CD4-positive, alpha-beta T cell (primary cell): Measurements from ENCODE around the gene LIPK. TPM values are rescaled to one million over a fixed set of nuclear protein-coding genes. Genes with fewer than 3 reads are reported as not detected.

Source experiments
- ATAC-seq: fragments of 200-7000 bp; cut with Tn5 transposase; one replicate; pipeline ENCODE4 v1.10.0; 2022; ENCODE audit warnings: mild to moderate bottlenecking; ENCODE audit not compliant: poor library complexity
- CTCF ChIA-PET: fragments of 350-600 bp; sonication (Branson Sonifier 250); formaldehyde crosslinking; loops from one replicate; lab custom pipeline; 2021; ENCODE audit warnings: antibody characterized with exemption, inconsistent platforms; lab: Charles Lee
- POLR2A ChIA-PET: fragments of 350-600 bp; sonication (Branson Sonifier 250); formaldehyde crosslinking; loops from one replicate; lab custom pipeline; 2021; ENCODE audit warnings: antibody characterized with exemption, inconsistent platforms; lab: Charles Lee
- DNase-seq, 14 experiments: peaks; one replicate each; pipeline ENCODE4 v3.0.0-alpha.2; 2013 to 2020; ENCODE audit warnings: mixed read lengths in 2 of 14
- H3K27ac ChIP-seq, 2 donors: one replicate each; pipeline versions ENCODE4 v1.5.1 to v1.7.0; 2013; ENCODE audit warnings: low read length in 2 of 2, low read depth in 1 of 2, mild to moderate bottlenecking in 1 of 2
- H3K27me3 ChIP-seq, 2 experiments: 1 replicate in 1 of 2; 2 replicates in 1 of 2; pipeline versions ENCODE4 v1.6.1 to v1.7.0; 2013; ENCODE audit warnings: low read length in 2 of 2, control low read depth in 1 of 2, mild to moderate bottlenecking in 1 of 2, moderate library complexity in 1 of 2; ENCODE audit not compliant: insufficient read depth in 2 of 2, control insufficient read depth in 1 of 2
- H3K36me3 ChIP-seq: one replicate; pipeline ENCODE4 v1.6.1; 2013; ENCODE audit warnings: low read length, control low read depth; ENCODE audit not compliant: insufficient read depth
- H3K4me1 ChIP-seq: one replicate; pipeline ENCODE4 v1.6.1; 2013; ENCODE audit warnings: low read length, control low read depth; ENCODE audit not compliant: insufficient read depth
- H3K4me3 ChIP-seq: one replicate; pipeline ENCODE4 v1.5.1; 2013; ENCODE audit warnings: mild to moderate bottlenecking, low read length, moderate library complexity
- H3K9me3 ChIP-seq, 2 experiments: 1 replicate in 1 of 2; 2 replicates in 1 of 2; pipeline versions ENCODE4 v1.6.1 to v1.7.0; 2013; ENCODE audit warnings: low read length in 2 of 2, mild to moderate bottlenecking in 2 of 2, control low read depth in 1 of 2, moderate library complexity in 1 of 2; ENCODE audit not compliant: control insufficient read depth in 1 of 2, insufficient read depth in 1 of 2
- H3K27ac Mint-ChIP-seq: one replicate; pipeline ENCODE4 v1.8.0; 2020; ENCODE audit warnings: mixed read lengths
- H3K27me3 Mint-ChIP-seq: one replicate; pipeline ENCODE4 v1.8.0; 2021; ENCODE audit warnings: mixed read lengths
- H3K36me3 Mint-ChIP-seq: one replicate; pipeline ENCODE4 v1.8.0; 2021; ENCODE audit warnings: low read depth, mixed read lengths
- H3K4me1 Mint-ChIP-seq: one replicate; pipeline ENCODE4 v1.8.0; 2021; ENCODE audit warnings: low read depth, mixed read lengths
- H3K4me3 Mint-ChIP-seq: one replicate; pipeline ENCODE4 v1.8.0; 2020; ENCODE audit warnings: mild to moderate bottlenecking, mixed read lengths
- H3K9me3 Mint-ChIP-seq: one replicate; pipeline ENCODE4 v1.8.0; 2020; ENCODE audit warnings: mixed read lengths
- intact Hi-C, 2 experiments: fragments of 100-400 bp; cut with DNase I in 1 of 2; cut with micrococcal nuclease in 1 of 2; formaldehyde crosslinking; loops; one replicate each; pipeline versions ENCODE4 v1.15.1 to v1.9.0; 2023 to 2025; cut with DNase I, micrococcal nuclease
- total RNA-seq, 174 experiments: library from RNA in 2 of 174; stranded (reverse) in 2 of 174; gene quantifications; one replicate each; pipeline ENCODE4 v1.2.3 and lab custom pipeline; 2021 to 2026
- TF ChIP-seq, protein P1 (sequence below): fragments of 200-600 bp; IDR thresholded peaks from one replicate; pipeline ENCODE4 v1.8.0; 2022; ENCODE audit warnings: antibody characterized with exemption, mild to moderate bottlenecking

The LIPK gene
- total RNA-seq, 2 experiments from 2014 or later, result not detected

DNA sequence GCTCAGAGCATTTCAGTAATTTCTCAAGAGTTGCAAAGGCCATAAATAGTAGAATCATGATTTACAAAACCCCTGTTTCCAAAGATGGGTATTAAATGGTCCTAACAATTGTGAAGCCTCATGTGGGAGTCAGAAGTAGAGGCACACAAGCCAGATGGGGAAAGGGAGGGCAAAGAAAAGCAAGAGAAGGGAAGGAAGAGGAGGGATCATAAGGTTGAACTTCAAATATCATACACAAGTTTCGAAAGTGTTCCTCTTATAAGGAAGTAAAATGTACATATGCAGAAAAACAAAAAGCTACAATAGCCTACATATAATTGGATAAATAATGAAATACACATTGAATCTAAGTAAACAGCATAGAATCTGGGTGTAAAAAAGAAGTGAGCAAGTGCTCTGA is 59.8 kb downstream of the LIPK start:
- ChIA-PET CTCF (no interaction called here), POLR2A (no interaction called here)
- no peak for DNase-seq
- no peak overlapping the region for H3K4me3 Mint-ChIP-seq
- H3K27ac ChIP-seq, result no peak overlapping the region
- H3K36me3 Mint-ChIP-seq, result no peaks in the 10 kb centered on the region
- no peaks in the 10 kb centered on the region for H3K9me3 Mint-ChIP-seq
- H3K4me3 ChIP-seq, result no peak overlapping the region
- no peaks in the 10 kb centered on the region for H3K9me3 ChIP-seq
- H3K27me3 ChIP-seq, result no peaks in the 10 kb centered on the region
- no peak for ATAC-seq
- H3K27ac Mint-ChIP-seq, result no peak overlapping the region
- intact Hi-C loops, result no loop called here
- no peaks in the 10 kb centered on the region for H3K4me1 ChIP-seq
- H3K4me1 Mint-ChIP-seq, result no peaks in the 10 kb centered on the region
- TF ChIP-seq, protein P1, sequence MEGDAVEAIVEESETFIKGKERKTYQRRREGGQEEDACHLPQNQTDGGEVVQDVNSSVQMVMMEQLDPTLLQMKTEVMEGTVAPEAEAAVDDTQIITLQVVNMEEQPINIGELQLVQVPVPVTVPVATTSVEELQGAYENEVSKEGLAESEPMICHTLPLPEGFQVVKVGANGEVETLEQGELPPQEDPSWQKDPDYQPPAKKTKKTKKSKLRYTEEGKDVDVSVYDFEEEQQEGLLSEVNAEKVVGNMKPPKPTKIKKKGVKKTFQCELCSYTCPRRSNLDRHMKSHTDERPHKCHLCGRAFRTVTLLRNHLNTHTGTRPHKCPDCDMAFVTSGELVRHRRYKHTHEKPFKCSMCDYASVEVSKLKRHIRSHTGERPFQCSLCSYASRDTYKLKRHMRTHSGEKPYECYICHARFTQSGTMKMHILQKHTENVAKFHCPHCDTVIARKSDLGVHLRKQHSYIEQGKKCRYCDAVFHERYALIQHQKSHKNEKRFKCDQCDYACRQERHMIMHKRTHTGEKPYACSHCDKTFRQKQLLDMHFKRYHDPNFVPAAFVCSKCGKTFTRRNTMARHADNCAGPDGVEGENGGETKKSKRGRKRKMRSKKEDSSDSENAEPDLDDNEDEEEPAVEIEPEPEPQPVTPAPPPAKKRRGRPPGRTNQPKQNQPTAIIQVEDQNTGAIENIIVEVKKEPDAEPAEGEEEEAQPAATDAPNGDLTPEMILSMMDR, result no peak
- no peaks in the 10 kb centered on the region for H3K36me3 ChIP-seq
- no peaks in the 10 kb centered on the region for H3K27me3 Mint-ChIP-seq

- ATAC-seq (no peak), DNase-seq (no peak)
- no peak overlapping the region for H3K27ac ChIP-seq
- H3K9me3 ChIP-seq, result no peaks in the 10 kb centered on the region
- no peak overlapping the region for H3K4me3 ChIP-seq
- POLR2A ChIA-PET, result no interaction called here
- no peaks in the 10 kb centered on the region for H3K4me1 Mint-ChIP-seq
- intact Hi-C loops, result no loop called here
- TF ChIP-seq, protein P1, result no peak
- peaks cover 5% of the 10 kb centered on the region for H3K9me3 Mint-ChIP-seq
- no peak overlapping the region for H3K27ac Mint-ChIP-seq
- no peaks in the 10 kb centered on the region for H3K27me3 Mint-ChIP-seq
- no peaks in the 10 kb centered on the region for H3K36me3 Mint-ChIP-seq
- no peaks in the 10 kb centered on the region for H3K27me3 ChIP-seq
- H3K4me3 Mint-ChIP-seq, result no peak overlapping the region
- H3K4me1 ChIP-seq, result no peaks in the 10 kb centered on the region
- CTCF ChIA-PET, result no interaction called here
- no peaks in the 10 kb centered on the region for H3K36me3 ChIP-seq
Measured at GRCh38 chr10:88769384-88769783, 63.3 kb downstream of the LIPK start.

GRCh38 chr10:88781206-88781605 is 75.2 kb downstream of the LIPK start:
- DNase-seq (no peak), ATAC-seq (no peak)
- H3K4me1 Mint-ChIP-seq, result no peaks in the 10 kb centered on the region
- ChIA-PET POLR2A (no interaction called here), CTCF (no interaction called here)
- H3K9me3 Mint-ChIP-seq, result no peaks in the 10 kb centered on the region
- H3K36me3 Mint-ChIP-seq, result no peaks in the 10 kb centered on the region
- Histone ChIP-seq H3K27me3 (no peaks in the 10 kb centered on the region), H3K27ac (no peak overlapping the region), H3K9me3 (no peaks in the 10 kb centered on the region), H3K4me1 (no peaks in the 10 kb centered on the region), H3K4me3 (no peak overlapping the region), H3K36me3 (no peaks in the 10 kb centered on the region)
- intact Hi-C loops, result no loop called here
- TF ChIP-seq, protein P1, result no peak
- H3K4me3 Mint-ChIP-seq, result no peak overlapping the region
- H3K27me3 Mint-ChIP-seq, result no peaks in the 10 kb centered on the region
- no peak overlapping the region for H3K27ac Mint-ChIP-seq
